Small intestine (tissue), 7 donors: Measurements from ENCODE around the gene ZKSCAN1. TPM values are rescaled to one million over a fixed set of nuclear protein-coding genes. Genes with fewer than 3 reads are reported as not detected.
A peak's percentile ranks its signal among the peaks of the same experiment; 100 is the strongest.

Experiments used
- DNase-seq, 2 donors: peaks; one replicate each; pipeline versions ENCODE4 v3.0.0 to v3.0.0-alpha.2; 2013
- FAIRE-seq: peaks from 2 replicates; lab custom pipeline; 2012; peaks lifted over from hg19 to GRCh38; lab: Jason Lieb, UNC
- H3K27ac ChIP-seq, 3 donors: one replicate each; pipeline ENCODE4 v1.5.1; 2013; ENCODE audit warnings: low read length in 2 of 3, mild to moderate bottlenecking in 2 of 3, control low read depth in 1 of 3, inconsistent platforms in 1 of 3, low read depth in 1 of 3, moderate library complexity in 1 of 3
- H3K27me3 ChIP-seq, 3 donors: one replicate each; pipeline ENCODE4 v1.6.1; 2013; ENCODE audit warnings: low read length in 3 of 3, inconsistent platforms in 1 of 3; ENCODE audit not compliant: control insufficient read depth in 3 of 3, insufficient read depth in 3 of 3
- H3K36me3 ChIP-seq, 3 donors: one replicate each; pipeline ENCODE4 v1.6.1; 2013; ENCODE audit warnings: low read length in 3 of 3, inconsistent platforms in 1 of 3, low read depth in 1 of 3, mild to moderate bottlenecking in 1 of 3, moderate library complexity in 1 of 3; ENCODE audit not compliant: control insufficient read depth in 3 of 3, insufficient read depth in 2 of 3
- H3K4me1 ChIP-seq, 3 donors: one replicate each; pipeline ENCODE4 v1.6.1; 2013; ENCODE audit warnings: low read length in 2 of 3, inconsistent platforms in 1 of 3, low read depth in 1 of 3, mild to moderate bottlenecking in 1 of 3, moderate library complexity in 1 of 3; ENCODE audit not compliant: control insufficient read depth in 3 of 3, insufficient read depth in 2 of 3
- H3K4me3 ChIP-seq, 3 donors: one replicate each; pipeline ENCODE4 v1.5.1; 2013; ENCODE audit warnings: low read length in 3 of 3, control low read depth in 1 of 3, inconsistent platforms in 1 of 3, low read depth in 1 of 3, mild to moderate bottlenecking in 1 of 3, moderate library complexity in 1 of 3
- H3K9me3 ChIP-seq, 2 donors: one replicate each; pipeline ENCODE4 v1.6.1; 2013; ENCODE audit warnings: low read depth in 1 of 2, low read length in 1 of 2; ENCODE audit not compliant: control insufficient read depth in 2 of 2, insufficient read depth in 1 of 2
- WGBS, 3 donors: extraction: QIAGEN DNeasy Blood & Tissue Kit; methylation state at CpG; one replicate each; pipeline ENCODE4 v1.1.7; 2013; 5-methylcytosine and 5-hydroxymethylcytosine counted together
- polyA plus RNA-seq, 4 donors: library from polyadenylated mRNA; stranded (reverse) in 3 of 4; unstranded in 1 of 4; fragments of 200-250 nt in 3 of 4; fragments of 120-200 nt in 1 of 4; gene quantifications; one replicate each; pipeline versions ENCODE4 v1.2.1 to v1.2.3, GENCODE V29; 2013
- donor health status: healthy with polysubstance abuse.
- donor health status: control.
- donor health status: control.
- donor health status: Bipolar disorder and iron deficiency.
- donor health status: healthy.

ZKSCAN1 gene
- polyA plus RNA-seq, 4 donors: 10.8 to 47.8 (median 19.1) TPM

- peaks cover 0 to 24% (median 5%) of the 10 kb centered on the region in 3 donors for H3K4me1 ChIP-seq
- FAIRE-seq (no peak), DNase-seq (no peak)
- 75 to 86% (median 75%) methylated on average over 5 of the region's 5 CpGs for WGBS, 3 donors
- H3K36me3 ChIP-seq: peaks cover 0 to 29% (median 0%) of the 10 kb centered on the region in 3 donors
- no peak overlapping the region for H3K4me3 ChIP-seq
- peak overlapping the region in 1 of 3 donors; percentile 97 for H3K27ac ChIP-seq
- no peaks in the 10 kb centered on the region for H3K27me3 ChIP-seq
- H3K9me3 ChIP-seq: no peaks in the 10 kb centered on the region
Measured at GRCh38 chr7:100017875-100018274, 2.5 kb downstream of the ZKSCAN1 start.

GRCh38 chr7:100019908-100020307, 4.5 kb downstream of the ZKSCAN1 start:
- H3K36me3 ChIP-seq: peaks cover 5 to 47% (median 13%) of the 10 kb centered on the region in 3 donors
- H3K27me3 ChIP-seq: no peaks in the 10 kb centered on the region
- H3K27ac ChIP-seq: no peak overlapping the region
- FAIRE-seq (no peak), DNase-seq (no peak)
- WGBS, 3 donors: 54 to 78% (median 56%) methylated on average over 7 of the region's 7 CpGs
- no peak overlapping the region for H3K4me3 ChIP-seq
- H3K9me3 ChIP-seq: no peaks in the 10 kb centered on the region
- peaks cover 0 to 38% (median 5%) of the 10 kb centered on the region in 3 donors for H3K4me1 ChIP-seq

- 80 to 90% (median 84%) methylated on average over 3 of the region's 3 CpGs for WGBS, 3 donors
- no peak for FAIRE-seq
- Histone ChIP-seq H3K27me3 (no peaks in the 10 kb centered on the region), H3K9me3 (no peaks in the 10 kb centered on the region), H3K36me3 (peaks cover 5 to 55% (median 13%) of the 10 kb centered on the region in 3 donors), H3K4me3 (no peak overlapping the region), H3K4me1 (peaks cover 0 to 34% (median 5%) of the 10 kb centered on the region in 3 donors), H3K27ac (no peak overlapping the region)
- DNase-seq: no peak
Measured at GRCh38 chr7:100021297-100021696, 5.9 kb downstream of the ZKSCAN1 start.

- no peak for FAIRE-seq
- H3K4me1 ChIP-seq: peaks cover 0 to 22% (median under 1%) of the 10 kb centered on the region in 3 donors
- DNase-seq: peak; percentile 75 to 85
- H3K9me3 ChIP-seq: no peaks in the 10 kb centered on the region
- no peak overlapping the region for H3K4me3 ChIP-seq
- WGBS, 3 donors: 16 to 61% (median 34%) methylated on average over 5 of the region's 5 CpGs
- H3K27ac ChIP-seq: peak overlapping the region in 2 of 3 donors; percentile 58 to 74
- H3K27me3 ChIP-seq: no peaks in the 10 kb centered on the region
- H3K36me3 ChIP-seq: peaks cover 5 to 63% (median 15%) of the 10 kb centered on the region in 3 donors
Measured at GRCh38 chr7:100022621-100023020, 7.2 kb downstream of the ZKSCAN1 start.

- FAIRE-seq: no peak
- H3K4me3 ChIP-seq: no peak overlapping the region
- no peaks in the 10 kb centered on the region for H3K27me3 ChIP-seq
- H3K9me3 ChIP-seq: no peaks in the 10 kb centered on the region
- H3K36me3 ChIP-seq: peaks cover 5 to 67% (median 15%) of the 10 kb centered on the region in 3 donors
- WGBS, 3 donors: 87 to 94% (median 89%) methylated on average over 12 of the region's 12 CpGs
- peaks cover 0 to 20% (median 0%) of the 10 kb centered on the region in 3 donors for H3K4me1 ChIP-seq
- peak overlapping the region in 1 of 3 donors; percentile 55 for H3K27ac ChIP-seq
- no peak for DNase-seq
Measured at GRCh38 chr7:100023526-100023925, 8.1 kb downstream of the ZKSCAN1 start.

GRCh38 chr7:100024020-100024619, 8.7 kb downstream of the ZKSCAN1 start:
- no peak overlapping the region for H3K4me3 ChIP-seq
- 48 to 73% (median 54%) methylated on average over 12 of the region's 12 CpGs for WGBS, 3 donors
- no peak for FAIRE-seq
- peak in 1 of 2 donors; percentile 74 for DNase-seq
- peak overlapping the region in 1 of 3 donors; percentile 55 for H3K27ac ChIP-seq
- peaks cover 0 to 20% (median 0%) of the 10 kb centered on the region in 3 donors for H3K4me1 ChIP-seq
- no peaks in the 10 kb centered on the region for H3K27me3 ChIP-seq
- no peaks in the 10 kb centered on the region for H3K9me3 ChIP-seq
- peaks cover 5 to 65% (median 15%) of the 10 kb centered on the region in 3 donors for H3K36me3 ChIP-seq

- Histone ChIP-seq H3K36me3 (peaks cover 10 to 75% (median 27%) of the 10 kb centered on the region in 3 donors), H3K27ac (no peak overlapping the region), H3K4me3 (no peak overlapping the region), H3K9me3 (no peaks in the 10 kb centered on the region), H3K27me3 (no peaks in the 10 kb centered on the region), H3K4me1 (peaks cover 0 to 20% (median 0%) of the 10 kb centered on the region in 3 donors)
- DNase-seq (no peak), FAIRE-seq (no peak)
- 86 to 95% (median 87%) methylated on average over 11 of the region's 11 CpGs for WGBS, 3 donors
Measured at GRCh38 chr7:100027197-100027596, 11.8 kb downstream of the ZKSCAN1 start.

- DNase-seq (no peak), FAIRE-seq (no peak)
- H3K4me1 ChIP-seq: no peaks in the 10 kb centered on the region
- WGBS, 3 donors: 89 to 91% (median 89%) methylated on average over 5 of the region's 5 CpGs
- no peak overlapping the region for H3K27ac ChIP-seq
- H3K27me3 ChIP-seq: no peaks in the 10 kb centered on the region
- no peak overlapping the region for H3K4me3 ChIP-seq
- H3K9me3 ChIP-seq: peaks cover 0 to 15% of the 10 kb centered on the region in 2 donors
- peaks cover 14 to 77% (median 23%) of the 10 kb centered on the region in 3 donors for H3K36me3 ChIP-seq
Measured at GRCh38 chr7:100029596-100029995, 14.2 kb downstream of the ZKSCAN1 start.
